GM10847 (cell line): Measurements from ENCODE around the gene TPRA1.
A peak's percentile ranks its signal among the peaks of the same experiment; 100 is the strongest.

Experiments
- POLR2A ChIP-seq: IDR thresholded peaks from 2 replicates; pipeline ENCODE4 v1.6.1; 2011; ENCODE audit not compliant: insufficient read length; ENCODE audit errors: extremely low read depth

The TPRA1 gene

DNA sequence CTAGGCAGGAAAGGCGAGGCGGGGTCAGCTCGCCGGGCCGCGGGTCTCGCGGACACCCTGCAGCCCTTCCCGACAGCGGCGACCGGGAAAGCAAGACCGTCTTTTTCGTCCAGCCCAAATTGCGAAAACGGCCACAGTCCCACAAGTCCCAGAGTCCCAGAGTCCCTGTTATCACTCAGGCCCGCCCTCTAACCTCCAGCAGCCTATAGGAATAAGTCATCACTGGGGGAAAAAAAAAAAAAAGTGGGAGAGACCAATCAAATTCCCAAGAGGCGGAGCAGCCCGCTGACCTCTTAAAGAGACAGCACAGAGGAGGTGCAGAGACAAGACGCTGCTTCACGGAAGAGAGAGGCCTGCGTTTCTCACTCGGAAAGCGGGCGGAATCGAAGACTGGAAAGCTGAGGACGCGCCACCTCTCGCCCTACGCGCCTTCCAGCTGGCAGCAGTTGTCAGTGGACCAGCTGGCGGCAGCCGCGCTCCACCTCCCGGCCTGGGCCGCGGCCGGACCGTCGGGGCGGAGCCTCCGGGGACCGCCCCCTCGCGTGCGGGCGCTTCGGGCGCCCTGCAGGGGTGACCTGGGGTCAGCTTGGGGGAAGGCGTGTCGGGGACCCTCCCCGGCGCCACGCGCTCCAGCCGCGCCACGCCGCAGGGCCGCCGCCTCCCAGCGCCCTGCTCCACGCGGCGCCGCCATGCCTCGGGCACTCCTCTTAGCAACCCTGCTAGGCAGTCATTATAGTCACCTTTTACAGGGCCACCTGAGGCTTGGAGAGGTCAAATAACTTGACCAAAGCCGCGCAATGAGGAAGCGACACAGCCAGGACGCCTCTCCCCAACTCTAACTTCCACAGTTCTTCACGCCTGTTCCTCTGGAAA, at the start of gene TPRA1:
Gene TPRA1 (minus strand): TSS at position 141 of the 873 bp plus-strand sequence. CDS start 10,587 bp downstream, outside the sequence.
- TF ChIP-seq POLR2A, result peak; percentile 52

DNA sequence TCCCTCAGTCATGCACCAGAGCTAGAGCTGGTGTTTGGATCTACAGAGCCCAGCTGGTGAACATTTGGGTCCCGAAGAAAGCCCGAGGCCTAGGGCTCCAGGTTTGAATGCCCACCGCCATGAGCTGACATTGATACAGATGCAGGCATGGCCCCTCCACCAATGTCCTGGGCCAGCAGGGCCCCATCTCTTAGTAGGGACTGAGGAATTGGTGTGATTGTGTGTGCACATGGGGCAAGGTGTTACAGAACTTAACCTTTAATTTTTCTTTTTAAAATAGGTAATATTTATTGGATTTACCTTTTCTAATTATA, 49.5 kb upstream of the TPRA1 start:
- no peak for TF ChIP-seq POLR2A

DNA sequence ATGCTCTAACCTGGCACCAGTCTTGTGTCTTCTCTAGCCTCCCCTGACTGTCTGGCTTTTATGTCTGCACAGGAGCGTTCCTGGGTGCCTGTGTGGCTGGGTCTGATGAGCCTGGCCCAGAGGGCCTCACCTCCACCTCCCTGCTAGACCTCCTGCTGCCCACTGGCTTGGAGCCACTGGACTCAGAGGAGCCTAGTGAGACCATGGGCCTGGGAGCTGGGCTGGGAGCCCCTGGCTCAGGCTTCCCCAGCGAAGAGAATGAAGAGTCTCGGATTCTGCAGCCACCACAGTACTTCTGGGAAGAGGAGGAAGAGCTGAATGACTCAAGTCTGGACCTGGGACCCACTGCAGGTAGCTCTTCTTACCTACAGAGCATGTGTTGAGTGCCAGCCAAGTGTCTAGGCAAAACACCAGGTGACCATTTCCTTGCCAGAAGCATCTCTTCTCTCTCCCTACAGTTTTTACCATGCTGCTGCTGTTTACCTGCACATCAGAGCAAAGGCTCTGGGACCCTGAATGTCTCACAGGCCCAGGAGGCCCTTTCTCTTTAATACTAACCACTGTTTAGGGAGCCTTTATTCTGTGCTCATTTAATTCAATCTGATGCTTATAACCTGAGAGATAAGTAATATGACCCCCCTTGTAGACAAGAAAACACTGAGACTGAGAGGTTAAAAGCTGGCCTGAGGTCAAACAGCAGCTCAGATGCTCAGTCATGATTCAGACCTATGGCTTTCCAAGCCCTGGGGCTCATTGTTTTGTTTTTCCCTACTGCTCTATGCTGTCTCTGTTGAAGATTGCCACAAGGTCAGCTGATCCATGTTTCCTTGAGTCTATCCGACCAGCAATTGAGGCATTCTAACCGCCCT, 48.9 kb upstream of the TPRA1 start:
- no peak for TF ChIP-seq POLR2A

DNA sequence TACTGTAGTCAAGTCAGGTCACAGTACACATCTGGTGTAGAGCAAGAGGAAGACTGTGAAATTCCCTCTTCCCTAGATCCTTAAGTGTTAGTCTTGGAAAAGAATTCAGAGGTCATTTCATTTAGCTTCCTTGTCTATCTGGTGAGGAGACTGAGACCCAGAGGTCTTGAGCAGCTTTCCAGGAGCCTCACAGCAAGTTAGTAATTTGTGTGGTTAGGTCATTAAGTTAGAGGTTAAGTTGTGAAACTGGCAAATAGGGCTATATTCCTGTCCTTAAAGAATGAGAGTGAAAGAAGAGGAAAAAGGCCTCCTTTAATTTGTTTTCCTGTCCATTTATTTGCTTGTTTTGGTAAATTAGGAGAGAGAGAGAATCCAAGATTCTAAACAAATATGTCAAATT, 47.4 kb upstream of the TPRA1 start:
- no peak for TF ChIP-seq POLR2A

DNA sequence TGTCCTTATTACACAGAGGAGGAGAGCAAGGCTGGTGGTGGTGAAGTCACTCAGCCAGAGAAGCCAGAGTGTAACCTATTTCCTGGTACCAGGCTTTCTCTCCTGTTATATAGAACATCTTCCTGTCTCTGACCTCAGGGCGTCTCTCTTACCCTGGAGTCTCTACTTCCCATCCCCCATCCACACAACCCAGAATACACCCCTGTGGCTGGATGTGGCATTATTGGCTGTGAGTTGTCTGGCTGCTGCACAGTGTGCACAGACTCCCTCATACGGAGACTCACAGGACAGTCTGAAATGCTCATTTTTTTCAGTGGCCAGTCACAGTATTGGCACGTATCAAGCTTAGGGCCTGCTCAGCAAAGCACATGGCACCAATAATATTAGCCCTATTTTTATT, 47.0 kb upstream of the TPRA1 start:
- no peak for TF ChIP-seq POLR2A

DNA sequence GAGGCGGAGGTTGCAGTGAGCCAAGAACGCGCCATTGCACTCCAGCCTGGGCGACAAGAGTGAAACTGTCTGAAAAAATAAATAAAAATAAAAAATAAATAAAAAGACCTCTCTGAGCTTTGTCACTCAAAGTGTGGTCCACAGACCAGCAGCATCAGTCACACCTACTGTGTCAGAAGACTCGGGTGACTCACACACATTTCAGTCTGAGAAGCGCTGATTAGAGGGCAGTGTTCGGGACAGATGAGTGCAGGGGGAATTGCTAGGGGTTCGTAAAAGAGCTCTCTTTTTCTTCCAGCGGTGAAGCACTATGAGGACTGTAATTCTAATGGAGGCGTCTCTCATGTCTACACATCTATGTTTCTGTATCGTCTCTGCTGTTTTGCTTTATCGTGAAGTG, 44.1 kb upstream of the TPRA1 start:
- TF ChIP-seq POLR2A, result no peak

DNA sequence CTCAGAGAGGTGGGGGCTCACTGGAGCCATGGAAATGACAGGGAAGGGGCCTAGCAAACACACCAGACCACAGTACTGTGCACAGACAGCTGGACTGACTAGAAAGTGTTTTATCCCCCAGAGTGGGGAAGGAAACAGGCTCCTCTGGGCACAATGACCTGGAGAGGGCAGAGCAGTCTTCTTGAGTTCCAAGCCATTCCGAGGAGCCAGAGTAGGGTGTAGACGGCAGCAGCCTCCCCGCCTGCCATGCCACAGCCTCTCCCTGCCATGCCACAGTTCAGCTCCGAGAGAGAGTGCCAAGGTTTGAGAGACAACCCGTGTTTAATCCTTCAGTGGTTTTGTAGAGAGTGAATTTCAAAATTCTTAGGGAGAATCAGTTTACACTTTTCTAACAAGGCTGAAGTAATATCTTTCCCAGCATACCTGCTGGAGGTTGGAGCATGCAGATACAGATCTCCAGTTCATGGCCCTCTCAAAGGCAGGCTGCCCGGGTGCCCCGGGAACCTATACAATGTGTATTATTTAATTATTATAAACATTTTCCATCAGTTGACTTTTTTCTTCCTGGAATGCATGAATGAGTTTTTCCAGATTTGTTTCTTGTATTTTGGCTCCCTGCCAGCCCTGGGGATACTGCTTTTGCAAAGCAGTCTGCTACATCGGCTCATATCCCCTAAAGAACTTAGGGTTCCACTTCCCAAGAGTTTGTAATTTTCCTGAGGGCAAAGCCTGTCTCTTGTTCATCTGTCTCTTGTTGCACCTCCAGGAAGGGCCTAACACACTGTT, 41.7 kb upstream of the TPRA1 start:
- TF ChIP-seq POLR2A, result no peak

DNA sequence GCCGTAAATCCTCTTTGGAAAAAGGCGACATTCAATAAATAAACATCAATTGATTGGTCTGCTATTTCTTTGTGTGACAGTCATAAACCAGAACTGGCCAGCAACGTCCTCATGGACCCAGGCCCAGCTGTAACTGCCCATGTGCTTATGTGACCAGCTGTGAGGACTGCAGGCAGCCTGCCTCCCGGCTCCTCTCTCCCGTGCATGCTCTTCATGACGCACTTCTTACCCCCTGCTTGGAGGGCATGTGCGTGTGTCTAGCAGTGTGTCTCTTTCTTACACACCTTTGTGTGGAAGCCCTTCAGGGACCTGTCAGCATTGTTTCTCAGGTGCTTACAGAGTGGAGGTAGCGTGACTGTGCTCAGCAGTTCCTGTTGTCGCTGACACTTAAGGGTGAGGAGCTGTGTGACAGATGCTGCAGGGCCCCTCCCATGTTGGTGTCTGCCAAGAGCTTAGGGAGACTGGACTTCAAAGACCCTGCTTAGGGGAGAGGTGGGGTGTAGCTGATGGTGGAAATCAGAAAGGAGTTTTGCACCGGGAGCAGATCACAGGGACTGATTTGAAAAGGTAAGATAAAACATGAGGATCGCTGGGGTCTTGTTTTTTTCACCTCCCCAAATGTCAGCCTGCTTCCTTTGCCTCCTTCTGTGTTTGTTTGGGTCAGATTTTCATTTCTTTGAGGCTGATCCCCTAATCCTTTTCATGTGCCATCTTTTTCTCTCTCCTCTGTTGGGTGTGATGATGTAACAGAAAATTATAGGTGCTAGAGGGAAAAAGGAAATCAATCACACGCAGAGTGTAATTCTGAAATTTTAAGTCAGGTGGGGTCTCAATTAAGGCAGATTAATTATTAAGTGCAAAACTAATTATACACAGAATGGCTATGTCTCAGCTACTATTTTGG, 40.5 kb upstream of the TPRA1 start:
- no peak for TF ChIP-seq POLR2A

DNA sequence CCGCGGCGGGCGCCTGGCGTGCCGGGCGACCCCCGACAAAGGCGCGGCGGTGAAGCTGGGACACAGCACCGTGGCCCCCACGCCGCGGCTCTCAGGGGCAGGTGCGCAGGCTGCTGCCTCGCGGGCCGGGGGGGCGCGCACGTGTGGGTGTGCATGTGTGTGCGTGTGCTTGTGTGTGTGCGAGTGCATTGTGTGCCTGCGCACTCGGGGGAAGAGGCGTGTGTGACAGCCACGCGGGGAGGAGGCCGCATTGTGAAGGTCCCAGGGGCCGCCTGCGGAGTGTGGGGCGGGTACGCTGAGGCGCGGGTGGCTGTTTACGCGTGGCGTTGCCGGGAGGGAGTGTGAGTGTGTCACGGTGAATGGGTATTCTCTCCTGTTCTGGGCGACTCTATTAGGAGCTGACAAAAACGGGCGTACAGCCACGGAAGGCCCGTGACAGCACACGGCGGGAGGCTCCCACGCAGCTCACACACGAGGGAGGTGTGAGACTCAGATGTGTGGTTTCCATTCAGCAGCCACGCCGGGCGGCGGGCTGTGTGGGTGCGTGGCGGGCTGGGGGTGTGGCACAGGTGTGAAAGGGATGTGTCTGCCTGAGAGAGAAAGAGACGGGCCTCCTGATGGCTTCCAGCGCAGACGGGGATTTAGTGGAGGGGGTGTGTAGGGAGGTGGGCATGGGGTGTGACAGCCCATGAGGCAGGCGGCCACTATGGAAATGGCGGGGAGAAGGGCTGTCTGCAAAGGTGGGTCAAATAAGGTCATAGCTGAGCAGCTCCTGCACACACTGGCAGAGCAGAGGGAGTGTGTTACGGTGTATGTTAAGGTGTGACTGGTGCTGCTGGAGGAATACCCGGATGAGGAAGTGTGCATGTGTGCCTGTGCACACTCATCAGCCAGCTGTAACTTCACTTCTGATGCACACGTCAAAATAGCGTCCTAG, 39.2 kb upstream of the TPRA1 start:
- TF ChIP-seq POLR2A, result no peak

DNA sequence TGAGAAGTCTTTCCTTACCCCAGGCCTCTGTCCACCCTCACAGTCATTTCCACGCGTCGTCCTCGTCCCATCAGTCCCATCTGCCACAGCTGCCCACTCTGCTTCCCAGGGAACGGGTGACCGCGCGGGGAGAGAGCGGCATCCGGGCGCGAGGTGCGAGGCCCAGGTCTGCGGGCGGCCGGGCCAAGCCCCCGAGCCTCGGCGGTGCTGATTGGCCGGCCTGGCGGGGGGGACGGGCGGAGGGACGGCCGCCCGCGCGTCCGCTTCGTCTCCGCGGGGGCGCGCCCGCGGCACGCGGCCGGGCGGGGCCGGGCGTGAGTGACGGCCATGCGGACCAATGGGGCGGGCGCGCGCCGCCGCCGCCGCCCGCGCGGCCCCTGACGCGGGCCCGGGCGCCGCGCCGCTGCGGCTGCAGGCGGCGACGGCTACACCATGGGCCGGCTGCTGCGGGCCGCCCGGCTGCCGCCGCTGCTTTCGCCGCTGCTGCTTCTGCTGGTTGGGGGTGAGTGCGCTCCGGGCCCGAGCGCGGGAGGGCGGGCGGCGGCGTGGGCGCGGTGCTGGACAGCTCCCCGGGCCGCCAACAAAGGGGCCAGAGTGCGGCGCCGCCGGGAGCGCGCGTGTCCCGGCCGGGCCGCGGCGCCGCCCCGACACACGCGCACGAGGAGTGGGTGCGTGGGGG, 38.4 kb upstream of the TPRA1 start, which contains the start of gene PODXL2:
Gene PODXL2 (plus strand): TSS at position 398 of the 679 bp plus-strand sequence. CDS start 35 bp downstream, at position 433.
- no peak for TF ChIP-seq POLR2A

DNA sequence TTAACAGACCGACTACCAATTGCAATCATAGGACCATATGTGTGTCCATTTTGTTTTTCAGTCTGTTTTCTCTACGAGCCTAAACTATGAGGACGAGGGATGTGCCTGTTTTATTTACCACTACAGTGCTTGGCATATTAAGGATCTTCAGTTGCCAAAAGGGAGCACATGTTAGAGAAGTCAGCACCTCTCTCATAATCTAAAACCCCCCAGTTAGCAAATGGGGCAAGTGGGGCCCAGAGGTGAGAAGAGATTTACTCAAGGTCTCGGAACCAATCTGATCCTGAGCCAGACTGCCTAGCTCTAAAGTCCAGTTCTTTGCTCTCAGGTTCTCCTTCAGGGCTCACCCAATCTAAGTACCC, 37.9 kb upstream of the TPRA1 start:
- TF ChIP-seq POLR2A, result no peak

DNA sequence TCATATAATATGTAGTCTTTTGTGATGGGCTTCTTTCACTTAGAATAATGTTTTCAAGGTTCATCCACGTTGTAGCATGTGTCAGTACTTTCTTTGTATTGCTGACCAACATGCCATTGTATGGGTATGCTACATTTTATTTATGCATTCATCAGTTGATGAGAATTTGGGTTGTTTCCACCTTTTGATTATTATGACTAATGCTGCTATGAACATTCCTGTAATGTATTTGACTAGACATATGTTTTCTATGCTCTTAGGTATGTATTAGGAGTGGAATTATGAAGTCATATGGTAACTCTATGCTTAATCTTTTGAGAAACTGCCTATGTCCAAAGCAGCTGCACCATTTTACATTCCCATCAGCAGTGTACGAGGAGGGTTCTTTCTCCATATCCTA, 35.3 kb upstream of the TPRA1 start:
- no peak for TF ChIP-seq POLR2A

DNA sequence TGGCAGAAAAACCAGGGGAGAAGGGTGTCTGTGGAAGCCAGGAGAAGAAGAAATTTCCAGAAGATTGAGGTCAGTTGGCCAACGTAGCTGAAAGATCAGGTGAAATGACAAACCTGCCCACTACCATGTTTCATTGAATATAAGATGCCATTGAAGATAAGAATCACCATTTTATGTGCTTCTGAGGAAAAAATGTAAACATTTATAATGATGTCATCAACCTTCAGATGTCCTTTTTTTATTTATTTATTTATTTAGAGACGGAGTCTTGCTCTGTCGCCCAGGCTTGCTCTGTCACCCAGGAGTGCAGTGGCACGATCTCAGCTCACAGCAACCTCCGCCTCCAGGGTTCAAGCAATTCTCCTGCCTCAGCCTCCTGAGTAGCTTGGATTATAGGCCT, 33.5 kb upstream of the TPRA1 start:
- no peak for TF ChIP-seq POLR2A
